C1 segment of cervical spinal cord (tissue), 14 donors: ENCODE measurements around the gene GNAQ.

Source experiments
- DNase-seq, 14 donors: peaks; one replicate each; lab custom pipeline; 2025; lab: John Stamatoyannopoulos, UW

The GNAQ gene

GRCh38 chr9:77817590-77818311 is 213.9 kb downstream of the GNAQ start:
- DNase-seq: no peak

- no peak for DNase-seq
Observed at GRCh38 chr9:77816641-77817341, 214.8 kb downstream of the GNAQ start.

GRCh38 chr9:77815260-77815659 is 216.4 kb downstream of the GNAQ start:
- no peak for DNase-seq

- DNase-seq: no peak
Observed at GRCh38 chr9:77811832-77812231, 219.8 kb downstream of the GNAQ start.

DNA sequence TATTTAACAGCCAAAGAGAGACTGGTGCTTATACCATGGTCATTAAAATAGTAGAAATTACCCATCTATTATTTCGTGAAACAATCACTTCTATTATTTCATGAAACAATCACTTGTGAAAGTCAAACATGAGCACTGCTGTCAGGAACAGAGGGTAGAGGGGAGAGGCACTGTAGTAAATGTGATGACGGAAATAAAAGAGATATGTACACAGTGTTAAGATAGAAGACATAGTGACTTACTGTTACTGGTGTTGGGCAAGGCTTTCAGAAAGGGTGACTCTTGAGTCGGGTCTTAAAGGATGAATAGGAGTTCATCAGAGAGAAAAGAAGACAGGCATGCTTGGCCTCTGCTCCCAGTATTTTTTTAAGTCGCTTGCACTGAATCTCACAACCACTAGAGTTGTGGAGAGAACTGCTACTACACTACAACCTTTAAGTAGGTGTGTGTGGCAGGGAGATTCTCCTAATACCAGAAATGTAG is 220.9 kb downstream of the GNAQ start:
- no peak for DNase-seq

DNA sequence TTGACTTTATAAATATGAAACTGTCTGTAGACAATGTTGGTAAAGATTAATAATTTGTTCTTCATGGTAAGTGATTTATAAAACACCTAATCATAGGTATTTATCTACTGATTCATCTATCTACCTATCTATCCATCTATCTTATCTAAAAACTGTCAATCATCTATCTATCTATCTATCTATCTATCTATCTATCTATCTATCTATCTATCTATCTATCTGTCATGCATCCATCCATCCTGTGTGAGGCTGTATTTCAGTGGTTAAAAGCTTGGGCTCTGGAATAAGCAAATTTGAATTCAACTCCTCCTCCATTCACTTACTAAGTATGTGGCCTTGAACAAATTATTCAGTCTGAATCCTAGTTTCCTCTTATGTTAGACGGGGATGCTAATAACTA is 221.6 kb downstream of the GNAQ start:
- DNase-seq: no peak

DNA sequence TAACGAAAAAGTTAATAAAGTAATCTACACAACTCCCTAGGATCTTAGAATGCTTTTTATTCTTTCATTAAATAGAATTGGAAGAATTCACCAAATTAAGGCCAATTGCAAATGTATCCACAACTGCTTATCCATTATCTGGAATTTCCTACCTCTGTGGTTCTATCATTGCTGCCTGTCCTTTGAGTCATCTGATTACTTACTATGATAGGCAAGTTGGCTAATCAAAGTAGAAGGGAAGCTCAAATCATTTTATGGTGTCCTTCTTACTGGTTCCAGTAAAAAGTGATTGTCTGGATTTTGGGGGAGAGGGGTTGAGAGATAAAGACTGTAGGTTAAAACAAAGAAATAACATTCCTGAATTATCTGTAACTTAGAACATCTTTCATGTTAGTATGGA is 222.1 kb downstream of the GNAQ start:
- no peak for DNase-seq

GRCh38 chr9:77808751-77809081 is 222.9 kb downstream of the GNAQ start:
- DNase-seq: no peak

- DNase-seq: no peak
Observed at GRCh38 chr9:77807846-77808750, 223.5 kb downstream of the GNAQ start.

DNA sequence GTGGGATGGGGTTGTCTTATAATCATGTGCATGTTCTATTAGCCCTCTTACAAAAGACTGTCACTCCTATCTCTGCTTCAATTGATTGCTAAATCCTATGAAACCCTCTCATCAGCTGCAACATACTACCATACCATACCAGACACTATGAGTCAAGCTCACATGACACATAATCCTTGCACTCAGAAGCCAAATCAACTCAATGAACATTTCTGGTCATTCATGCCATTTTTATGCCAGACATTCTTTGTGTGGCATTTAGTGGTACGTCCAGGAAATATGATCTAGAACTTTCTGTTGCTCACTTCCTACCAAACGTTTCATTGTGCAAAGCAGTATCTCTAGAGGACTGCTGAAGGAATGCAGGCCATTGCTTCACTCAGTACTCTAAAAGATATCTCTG is 224.3 kb downstream of the GNAQ start:
- no peak for DNase-seq

DNA sequence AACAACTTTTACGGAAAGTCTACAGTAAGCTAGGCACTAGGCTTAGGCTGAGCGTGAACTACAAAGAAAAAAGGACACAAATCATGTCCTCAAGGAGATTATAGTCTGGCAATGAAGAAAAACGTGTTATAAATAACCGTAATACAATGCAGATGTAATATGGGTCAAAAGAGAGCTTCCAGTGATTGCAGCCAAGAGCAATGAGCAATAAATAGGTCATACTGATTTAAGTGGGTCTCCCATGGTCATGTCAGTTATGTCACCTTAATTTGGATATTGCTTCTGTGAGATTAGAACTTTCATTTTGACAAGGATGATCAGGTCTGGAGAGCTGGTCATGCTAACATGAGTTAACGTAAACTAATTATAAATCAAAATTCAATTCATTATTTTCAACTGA is 224.9 kb downstream of the GNAQ start:
- no peak for DNase-seq

DNA sequence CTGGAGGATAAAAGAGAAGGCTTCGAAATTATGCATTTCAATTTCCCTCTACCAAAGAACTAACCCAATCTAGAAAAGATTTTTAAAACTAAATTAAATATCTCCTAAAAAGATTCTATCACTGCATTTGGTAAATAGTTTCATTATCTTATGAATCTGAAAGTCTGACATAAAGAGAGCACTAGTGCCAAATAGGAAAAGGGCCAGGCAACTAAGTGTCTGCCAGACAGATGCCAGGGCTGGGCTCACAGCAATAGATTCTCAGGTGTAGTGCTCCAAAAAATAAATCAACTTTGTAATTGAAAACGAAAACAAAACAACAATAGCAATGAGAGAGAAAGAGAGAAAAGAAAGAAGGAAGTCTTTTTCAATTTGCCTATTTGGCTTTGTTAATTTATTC is 225.8 kb downstream of the GNAQ start:
- no peak for DNase-seq

DNA sequence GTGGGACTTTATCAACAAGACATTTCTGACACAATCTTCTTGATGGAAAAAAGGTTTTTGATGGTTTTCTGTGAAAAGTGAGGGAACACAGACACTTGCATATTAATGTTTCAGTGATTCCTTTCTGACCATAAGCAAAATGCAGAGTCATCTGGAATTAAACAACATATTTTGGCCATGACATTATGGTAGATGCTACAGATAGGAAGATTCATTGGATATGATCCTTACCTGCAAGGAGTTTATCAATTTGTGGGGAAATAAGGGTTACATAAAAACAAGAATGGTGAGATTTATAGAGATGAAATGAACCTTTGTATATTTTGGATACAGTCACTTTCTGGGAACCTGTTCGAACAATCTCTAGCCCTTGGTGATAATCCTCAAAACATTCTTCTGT is 228.2 kb downstream of the GNAQ start:
- no peak for DNase-seq

DNA sequence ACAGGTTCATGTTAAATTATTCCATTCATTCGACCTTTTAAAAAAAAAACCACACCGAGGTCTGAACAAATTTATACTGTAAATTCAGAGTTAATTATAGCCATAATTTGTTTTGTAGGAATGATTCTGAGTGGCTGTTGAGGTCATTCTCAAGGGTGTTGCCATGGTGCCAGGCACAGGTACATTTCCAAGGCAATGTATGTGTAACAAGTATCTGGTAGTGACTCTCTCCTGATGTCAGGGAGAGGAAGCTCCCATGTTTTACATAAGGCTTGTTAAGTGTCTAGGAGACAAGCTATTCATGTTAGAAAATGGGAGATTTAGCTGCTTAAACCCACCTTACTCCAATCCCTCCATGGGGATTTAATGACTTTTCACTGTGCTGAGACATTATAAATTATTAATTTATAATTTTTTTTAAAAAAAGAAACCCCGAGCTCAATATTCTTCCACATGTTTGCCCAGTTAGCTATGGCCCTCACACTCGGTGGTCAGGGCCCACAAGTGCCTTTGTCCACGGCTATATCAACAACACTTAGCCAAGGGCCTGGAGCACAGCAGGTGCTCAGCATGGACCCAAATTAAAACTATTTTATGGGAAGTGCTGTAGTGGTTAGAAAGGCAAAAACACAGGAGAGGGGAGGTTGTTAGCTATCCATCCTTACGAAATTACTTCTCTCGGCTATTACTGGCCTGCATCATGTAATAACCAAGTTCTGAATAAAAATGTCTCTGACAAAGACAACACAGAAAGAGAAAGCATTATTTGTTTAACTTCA is 228.9 kb downstream of the GNAQ start:
- no peak for DNase-seq

DNA sequence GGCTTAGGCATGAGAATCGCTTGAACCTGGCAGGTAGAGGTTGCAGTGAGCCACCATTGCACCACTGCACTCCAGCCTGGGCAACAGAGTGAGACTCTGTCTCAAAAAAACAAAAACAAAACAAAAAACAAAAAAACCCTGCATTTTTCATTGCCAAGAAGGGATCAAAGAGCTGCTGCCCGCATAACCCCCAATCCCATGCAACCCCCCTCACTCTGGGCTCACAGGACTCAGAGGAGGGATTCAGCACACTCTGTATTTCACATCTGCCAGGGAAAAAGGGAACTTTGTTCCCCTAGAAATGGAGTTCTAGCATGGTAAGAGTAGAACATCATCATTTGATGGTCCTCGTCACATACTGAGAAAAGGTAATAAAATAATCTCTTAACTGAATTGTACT is 229.5 kb downstream of the GNAQ start:
- DNase-seq: no peak

- DNase-seq: no peak
Observed at GRCh38 chr9:77800924-77801551, 230.6 kb downstream of the GNAQ start.

DNA sequence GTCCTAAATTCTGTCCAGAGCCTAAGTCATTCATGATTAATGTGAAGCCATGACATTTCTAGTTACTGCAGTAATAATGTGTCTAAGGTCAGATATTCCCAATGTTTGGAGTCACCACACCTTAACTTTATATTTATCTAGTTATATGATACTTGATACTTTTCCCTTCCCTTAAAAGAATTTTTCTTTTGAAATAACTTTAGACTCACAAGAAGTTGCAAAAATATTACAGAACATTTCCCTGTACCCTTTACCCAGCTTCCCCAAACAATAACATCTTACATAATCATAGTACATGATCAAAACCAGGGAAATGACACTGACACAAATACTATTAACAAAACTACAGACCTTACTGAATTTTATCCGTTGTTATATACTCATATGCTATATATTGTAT is 233.5 kb downstream of the GNAQ start:
- no peak for DNase-seq

DNA sequence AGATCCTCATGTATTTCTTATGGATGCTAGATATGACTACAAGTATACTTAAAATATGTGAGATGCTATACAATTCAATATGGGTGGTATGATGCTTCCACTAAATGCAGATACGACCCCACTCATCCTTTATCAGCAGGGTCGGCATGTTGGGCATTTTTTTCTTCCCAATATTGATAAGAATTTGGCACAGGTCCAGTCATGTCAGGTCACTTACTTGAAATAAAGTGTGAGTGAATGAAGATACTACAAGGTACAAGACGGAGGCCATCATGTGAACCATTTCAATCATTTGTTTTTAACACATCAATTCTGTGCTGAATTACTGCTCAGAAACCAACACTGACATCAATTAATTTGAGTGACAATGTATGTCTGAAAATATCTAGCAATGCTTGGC is 236.6 kb downstream of the GNAQ start:
- DNase-seq: no peak

DNA sequence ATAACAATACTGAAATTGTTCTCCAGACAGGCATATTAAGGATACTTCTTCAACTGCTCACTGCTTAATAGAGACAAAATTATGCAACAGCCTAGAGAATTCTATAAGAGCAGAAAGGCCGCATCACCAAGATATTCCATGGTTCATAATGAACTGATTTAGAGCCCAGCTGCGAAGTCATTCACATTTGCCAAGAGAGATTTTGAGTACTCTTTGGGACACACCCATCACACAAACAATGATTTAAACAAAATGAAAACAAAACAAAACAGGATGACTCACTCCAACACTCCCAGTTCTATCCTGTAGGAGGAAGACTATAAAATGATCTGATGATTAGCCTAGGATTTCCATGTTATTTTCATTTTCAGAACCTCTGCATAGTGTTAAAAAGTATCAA is 237.8 kb downstream of the GNAQ start:
- DNase-seq: peak in 2 of 14 donors; percentile 24 to 25

DNA sequence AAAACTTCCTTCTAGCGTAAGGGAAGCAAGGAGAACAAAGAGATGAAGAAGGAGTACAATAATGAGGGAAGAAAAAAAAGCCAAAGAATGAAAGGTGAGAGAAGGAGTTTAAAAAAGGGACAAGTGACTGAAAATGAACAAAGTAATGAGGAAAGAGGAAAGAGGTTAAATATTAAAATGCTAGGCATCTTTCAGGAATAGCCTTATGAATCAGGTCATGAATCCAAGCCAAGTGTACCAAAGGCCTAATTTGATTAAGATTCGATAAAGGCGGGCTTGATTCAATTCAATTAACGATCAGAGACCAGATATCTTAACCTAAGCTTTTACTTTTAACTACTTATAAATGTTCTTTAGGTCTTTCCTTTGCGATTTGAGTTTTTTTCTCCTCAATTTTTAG is 241.7 kb downstream of the GNAQ start:
- no peak for DNase-seq

DNA sequence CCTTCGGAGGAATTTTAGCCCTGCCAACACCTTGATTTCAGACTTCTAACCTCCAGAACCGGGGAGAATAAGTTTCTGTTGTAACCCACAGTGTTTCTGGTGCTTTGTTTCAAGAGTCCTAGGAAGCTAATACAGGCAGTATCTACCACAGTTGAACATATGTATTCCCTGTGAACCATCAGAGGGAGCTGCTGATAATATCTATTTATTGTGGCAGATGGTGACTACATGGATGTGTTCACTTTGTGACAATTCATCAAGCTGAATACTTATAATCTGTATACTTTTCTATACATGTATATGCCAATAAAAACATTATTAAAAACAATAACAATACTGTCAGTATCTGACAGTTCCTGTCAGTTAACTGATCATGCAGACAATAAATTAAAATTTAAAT is 246.3 kb downstream of the GNAQ start:
- DNase-seq: no peak
